Liver (tissue), 9 donors: ENCODE measurements around the gene GAMT. TPM values are rescaled to one million over a fixed set of nuclear protein-coding genes. Genes with fewer than 3 reads are reported as not detected.
A peak's percentile ranks its signal among the peaks of the same experiment; 100 is the strongest.

Experiments used
- DNase-seq: peaks from one replicate; pipeline ENCODE4 v3.0.0-alpha.2; 2017; ENCODE audit warnings: low spot score
- H3K27ac ChIP-seq, 2 donors: one replicate each; pipeline ENCODE4 v1.7.0; 2013; ENCODE audit warnings: inconsistent platforms in 2 of 2, low read length in 2 of 2, control low read depth in 1 of 2, low read depth in 1 of 2, mild to moderate bottlenecking in 1 of 2
- H3K27me3 ChIP-seq, 4 donors: one replicate each; pipeline versions ENCODE4 v1.6.1 to v1.7.0; 2013; ENCODE audit warnings: low read length in 3 of 4, inconsistent platforms in 1 of 4, mild to moderate bottlenecking in 1 of 4, moderate library complexity in 1 of 4; ENCODE audit not compliant: control insufficient read depth in 4 of 4, insufficient read depth in 4 of 4
- H3K36me3 ChIP-seq, 4 donors: one replicate each; pipeline versions ENCODE4 v1.6.1 to v1.7.0; 2013; ENCODE audit warnings: low read length in 3 of 4, mild to moderate bottlenecking in 3 of 4, low read depth in 1 of 4, moderate library complexity in 1 of 4; ENCODE audit not compliant: control insufficient read depth in 4 of 4, insufficient read depth in 3 of 4
- H3K4me1 ChIP-seq, 4 donors: one replicate each; pipeline versions ENCODE4 v1.6.1 to v1.7.0; 2013; ENCODE audit warnings: low read length in 3 of 4, mild to moderate bottlenecking in 3 of 4, moderate library complexity in 1 of 4; ENCODE audit not compliant: control insufficient read depth in 4 of 4, insufficient read depth in 4 of 4
- H3K4me3 ChIP-seq, 3 donors: one replicate each; pipeline versions ENCODE4 v1.6.1 to v1.7.0; 2013; ENCODE audit warnings: low read length in 3 of 3, control low read depth in 1 of 3, low read depth in 1 of 3, mild to moderate bottlenecking in 1 of 3
- H3K9ac ChIP-seq, 2 donors: one replicate each; pipeline ENCODE4 v1.7.0; 2013; ENCODE audit warnings: low read length in 2 of 2, mild to moderate bottlenecking in 2 of 2, moderate library complexity in 2 of 2, control low read depth in 1 of 2, low read depth in 1 of 2
- H3K9me3 ChIP-seq, 4 donors: one replicate each; pipeline versions ENCODE4 v1.6.1 to v1.7.0; 2013; ENCODE audit warnings: low read length in 3 of 4; ENCODE audit not compliant: control insufficient read depth in 4 of 4
- ATF3 ChIP-seq: IDR thresholded peaks from 2 replicates; pipeline ENCODE4 v1.6.1; 2016; ENCODE audit warnings: antibody characterized with exemption
- CTCF ChIP-seq: fragments of 150-350 bp; IDR thresholded peaks from 2 replicates; pipeline ENCODE4 v1.5.1; 2017; ENCODE audit warnings: improper control_type of control experiment, low read depth, low read length; ENCODE audit not compliant: missing input control
- EGR1 ChIP-seq, 2 donors: IDR thresholded peaks; 2 replicates each; pipeline ENCODE4 v1.6.1; 2016 to 2018; ENCODE audit warnings: antibody characterized with exemption in 2 of 2, low read depth in 2 of 2
- FOXA1 ChIP-seq: IDR thresholded peaks from 2 replicates; pipeline ENCODE4 v1.6.1; 2016; ENCODE audit warnings: antibody characterized with exemption
- FOXA2 ChIP-seq: IDR thresholded peaks from 2 replicates; pipeline ENCODE4 v1.6.1; 2016; ENCODE audit warnings: antibody characterized with exemption
- GABPA ChIP-seq, 2 donors: IDR thresholded peaks in 1 of 2; conservative IDR thresholded peaks in 1 of 2; 2 replicates each; pipeline ENCODE4 v1.6.1; 2016; ENCODE audit warnings: antibody characterized with exemption in 2 of 2, mild to moderate bottlenecking in 1 of 2, moderate library complexity in 1 of 2
- HNF4A ChIP-seq, 2 donors: conservative IDR thresholded peaks; 2 replicates each; pipeline ENCODE4 v1.6.1; 2016; ENCODE audit warnings: antibody characterized with exemption in 2 of 2, mild to moderate bottlenecking in 2 of 2
- HNF4G ChIP-seq: IDR thresholded peaks from 2 replicates; pipeline ENCODE4 v1.6.1; 2016; ENCODE audit warnings: antibody characterized with exemption
- JUND ChIP-seq, 2 donors: IDR thresholded peaks; 2 replicates each; pipeline ENCODE4 v1.6.1; 2016; ENCODE audit warnings: antibody characterized with exemption in 2 of 2
- MAX ChIP-seq: IDR thresholded peaks from 2 replicates; pipeline ENCODE4 v1.6.1; 2016; ENCODE audit warnings: antibody characterized with exemption
- NR2F2 ChIP-seq: IDR thresholded peaks from 2 replicates; pipeline ENCODE4 v1.6.1; 2016; ENCODE audit warnings: antibody characterized with exemption
- RAD21 ChIP-seq, 2 donors: IDR thresholded peaks; 2 replicates each; pipeline ENCODE4 v1.6.1; 2016; ENCODE audit warnings: antibody characterized with exemption in 2 of 2, mild to moderate bottlenecking in 2 of 2
- REST ChIP-seq: IDR thresholded peaks from 2 replicates; pipeline ENCODE4 v1.6.1; 2016; ENCODE audit warnings: antibody characterized with exemption, mild to moderate bottlenecking
- SP1 ChIP-seq: IDR thresholded peaks from 2 replicates; pipeline ENCODE4 v1.6.1; 2018; ENCODE audit warnings: antibody characterized with exemption, mild to moderate bottlenecking
- TAF1 ChIP-seq: conservative IDR thresholded peaks from 2 replicates; pipeline ENCODE4 v1.6.1; 2016; ENCODE audit warnings: antibody characterized with exemption, mild to moderate bottlenecking
- YY1 ChIP-seq: IDR thresholded peaks from 2 replicates; pipeline ENCODE4 v1.6.1; 2016; ENCODE audit warnings: antibody characterized with exemption, mild to moderate bottlenecking
- ZBTB33 ChIP-seq: IDR thresholded peaks from 2 replicates; pipeline ENCODE4 v1.6.1; 2016; ENCODE audit warnings: antibody characterized with exemption
- WGBS: extraction: QIAGEN DNeasy Blood & Tissue Kit; methylation state at CpG from one replicate; pipeline ENCODE4 v1.1.7; 2013; 5-methylcytosine and 5-hydroxymethylcytosine counted together
- polyA plus RNA-seq, 2 donors: library from polyadenylated mRNA; stranded (reverse) in 1 of 2; unstranded in 1 of 2; fragments of 200-250 nt in 1 of 2; fragments of >200 nt in 1 of 2; fragmentation: Nextera tagmentation in 1 of 2; extraction: Ambion mirVana in 1 of 2; gene quantifications; one replicate each; pipeline versions ENCODE4 v1.2.1 to v1.2.3, GENCODE V29; 2013 to 2015
- total RNA-seq, 2 donors: library from RNA; depleted of rRNA; stranded (reverse); fragments of >200 nt; gene quantifications; one replicate each; pipeline ENCODE4 v1.2.3, GENCODE V29; 2014
- donor health status: healthy.
- donor health status: healthy.
- donor health status: healthy.
- donor health status: healthy.
- donor health status: healthy.

GAMT gene
- total and polyA plus RNA-seq, 4 donors: 76.2 to 394 (median 274) TPM

GRCh38 chr19:1412995-1413800 is 11.9 kb upstream of the GAMT start (continued):
- TF ChIP-seq REST: no peak

- peak overlapping the region; percentile 11 to 38 for H3K27ac ChIP-seq
These were observed 11.1 kb upstream of the GAMT start for GRCh38 chr19:1412323-1412923.

More at GRCh38 chr19:1412323-1412923, 11.1 kb upstream of the GAMT start:
- DNase-seq: no peak
- WGBS: 70% methylated on average over 21 of the region's 21 CpGs
- Histone ChIP-seq H3K4me1 (peaks cover 45 to 74% (median 66%) of the 10 kb centered on the region in 4 donors), H3K9me3 (no peaks in the 10 kb centered on the region), H3K27me3 (no peaks in the 10 kb centered on the region), H3K4me3 (no peak overlapping the region), H3K9ac (no peak overlapping the region), H3K36me3 (peaks cover 0 to 9% (median under 1%) of the 10 kb centered on the region in 4 donors)
- TF ChIP-seq ATF3: no peak
- TF ChIP-seq TAF1: no peak
- TF ChIP-seq JUND (IDR thresholded peaks at IDR 0.05): no peak
- no peak for TF ChIP-seq FOXA2
- TF ChIP-seq GABPA (IDR thresholded peaks at IDR 0.05 in 1 of 2, conservative IDR thresholded peaks at IDR 0.05 in 1 of 2): no peak
- TF ChIP-seq ZBTB33: no peak
- no peak for TF ChIP-seq YY1
- no peak for TF ChIP-seq HNF4A (conservative IDR thresholded peaks at IDR 0.05)
- no peak for TF ChIP-seq EGR1 (IDR thresholded peaks at IDR 0.05; ENCODE audit: low read depth in 2 of 2)
- TF ChIP-seq SP1: no peak
- no peak for TF ChIP-seq FOXA1
- TF ChIP-seq MAX: no peak
- no peak for TF ChIP-seq REST
- no peak for TF ChIP-seq HNF4G
- TF ChIP-seq NR2F2: no peak
- TF ChIP-seq RAD21 (IDR thresholded peaks at IDR 0.05): no peak
- TF ChIP-seq CTCF: no peak
